Sciatic nerve (tissue), 2 donors: Measurements from ENCODE around the gene TARS3. TPM values are rescaled to one million over a fixed set of nuclear protein-coding genes. Genes with fewer than 3 reads are reported as not detected.

Source experiments
- ATAC-seq: fragments of 200-7000 bp; cut with Tn5 transposase; one replicate; pipeline ENCODE4 v1.9.1; 2020; ENCODE audit warnings: mild to moderate bottlenecking, moderate library complexity
- DNase-seq: peaks from one replicate; pipeline ENCODE4 v3.0.0-alpha.2; 2020; ENCODE audit warnings: low spot score
- intact Hi-C: fragments of 100-400 bp; cut with DNase I; formaldehyde crosslinking; loops from one replicate; pipeline ENCODE4 v1.14.2; 2022
- total RNA-seq: library from RNA; stranded (reverse); fragmentation: NEBNext Ultra II Directional; extraction: Animal tissue kit (Norgen Biotek cat#: 25700); gene quantifications from one replicate; pipeline ENCODE4 v1.2.1, GENCODE V29; 2021
- donor health status: DM: no; HTN: no; CAD: no.
- donor health status: DM: no; HTN: no; CAD: no.

Gene TARS3
- total RNA-seq, 1 donor from 2014 or later: 28.1 TPM

DNA sequence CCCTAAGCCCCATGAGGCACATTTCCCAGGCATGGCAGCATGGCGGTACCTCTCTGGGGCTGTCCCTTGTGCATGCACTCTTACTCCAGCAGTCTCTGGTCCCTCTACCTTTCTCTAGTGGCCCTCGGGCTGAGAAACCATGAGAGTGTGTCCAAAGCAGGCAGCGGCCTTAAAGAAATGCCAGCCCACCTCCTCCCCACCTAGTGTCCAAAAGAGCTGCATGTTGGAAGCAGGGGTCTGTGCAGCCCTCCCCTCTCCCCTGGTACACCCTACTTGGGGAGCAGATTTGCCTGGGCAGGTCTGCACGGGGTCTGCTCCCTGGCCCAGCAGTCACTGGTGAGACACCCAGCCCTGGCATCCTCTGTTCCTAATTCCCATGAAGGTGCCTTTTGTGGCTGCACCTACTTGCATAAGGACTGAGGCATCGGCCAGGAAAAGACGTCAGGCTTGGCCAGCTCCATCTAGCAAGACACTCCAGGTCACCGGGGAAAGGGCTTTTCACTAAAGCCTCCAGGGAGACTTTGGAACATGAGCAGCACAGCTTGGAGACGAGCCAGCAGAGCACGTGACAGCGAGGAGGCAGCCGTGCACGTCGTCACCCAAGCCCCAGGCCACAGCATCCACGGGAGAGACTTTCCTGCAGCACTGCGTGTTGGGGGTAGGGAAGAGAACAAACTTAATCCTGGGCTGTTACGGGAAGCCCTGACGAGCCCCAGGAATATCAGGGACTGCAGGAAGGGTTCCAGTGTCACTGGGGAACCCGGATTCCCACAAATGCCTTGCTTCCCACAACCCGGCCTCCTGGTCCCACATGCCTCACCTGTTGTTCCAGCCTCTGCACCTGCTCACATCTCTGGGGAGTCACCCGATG lies 110.9 kb downstream of the TARS3 start:
- peak; percentile 61 for ATAC-seq
- peak; percentile 72 for DNase-seq
- intact Hi-C loops: no loop called here

- no peak for DNase-seq
- intact Hi-C loops: no loop called here
These were observed 111.6 kb downstream of the TARS3 start for GRCh38 chr15:101612676-101613075.

GRCh38 chr15:101611580-101612299 lies 112.5 kb downstream of the TARS3 start:
- DNase-seq (no peak), ATAC-seq (no peak)
- intact Hi-C loops: no loop called here

More at GRCh38 chr15:101612676-101613075, 111.6 kb downstream of the TARS3 start:
- ATAC-seq: no peak

DNA sequence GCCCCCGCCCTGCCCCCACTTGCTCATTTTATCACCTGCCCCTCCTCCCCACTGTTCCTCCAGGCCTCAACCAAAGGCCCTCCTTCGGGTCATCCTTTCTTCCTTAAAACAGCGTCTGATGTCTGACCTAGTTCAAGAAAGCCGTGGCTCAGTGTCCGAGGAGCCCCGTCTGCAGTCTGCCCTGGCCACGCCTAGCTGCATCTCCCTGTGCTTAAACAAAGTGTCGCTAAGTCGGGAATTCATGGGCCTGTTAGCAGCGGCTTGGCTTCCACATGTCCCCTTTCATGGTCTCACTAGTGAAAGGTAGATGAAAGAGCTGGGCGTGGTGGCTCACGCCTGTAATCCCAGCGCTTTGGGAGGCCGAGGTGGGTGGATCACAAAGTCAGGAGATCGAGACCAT lies 113.3 kb downstream of the TARS3 start:
- DNase-seq: no peak
- ATAC-seq: no peak
- intact Hi-C loops: no loop called here

DNA sequence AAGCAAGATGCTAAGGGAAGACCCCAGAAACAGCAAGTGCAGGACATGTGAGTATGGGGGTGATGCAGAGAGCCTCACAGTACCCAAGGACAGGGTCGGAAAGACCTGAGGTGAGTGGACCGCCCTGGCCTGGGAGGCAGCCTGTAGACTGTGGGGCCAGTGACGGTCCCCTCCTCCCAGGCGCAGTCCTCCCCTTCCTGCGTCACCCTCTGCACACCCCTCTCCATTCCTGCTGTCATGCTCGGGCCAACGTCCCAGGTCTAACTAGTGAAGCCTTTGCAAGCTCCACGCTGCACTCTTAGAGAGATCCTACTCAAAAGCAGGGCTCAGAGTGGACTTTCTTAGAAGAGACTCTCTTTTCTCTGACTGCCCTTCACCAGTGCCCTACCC lies 113.7 kb downstream of the TARS3 start:
- ATAC-seq (no peak), DNase-seq (no peak)
- intact Hi-C loops: no loop called here

DNA sequence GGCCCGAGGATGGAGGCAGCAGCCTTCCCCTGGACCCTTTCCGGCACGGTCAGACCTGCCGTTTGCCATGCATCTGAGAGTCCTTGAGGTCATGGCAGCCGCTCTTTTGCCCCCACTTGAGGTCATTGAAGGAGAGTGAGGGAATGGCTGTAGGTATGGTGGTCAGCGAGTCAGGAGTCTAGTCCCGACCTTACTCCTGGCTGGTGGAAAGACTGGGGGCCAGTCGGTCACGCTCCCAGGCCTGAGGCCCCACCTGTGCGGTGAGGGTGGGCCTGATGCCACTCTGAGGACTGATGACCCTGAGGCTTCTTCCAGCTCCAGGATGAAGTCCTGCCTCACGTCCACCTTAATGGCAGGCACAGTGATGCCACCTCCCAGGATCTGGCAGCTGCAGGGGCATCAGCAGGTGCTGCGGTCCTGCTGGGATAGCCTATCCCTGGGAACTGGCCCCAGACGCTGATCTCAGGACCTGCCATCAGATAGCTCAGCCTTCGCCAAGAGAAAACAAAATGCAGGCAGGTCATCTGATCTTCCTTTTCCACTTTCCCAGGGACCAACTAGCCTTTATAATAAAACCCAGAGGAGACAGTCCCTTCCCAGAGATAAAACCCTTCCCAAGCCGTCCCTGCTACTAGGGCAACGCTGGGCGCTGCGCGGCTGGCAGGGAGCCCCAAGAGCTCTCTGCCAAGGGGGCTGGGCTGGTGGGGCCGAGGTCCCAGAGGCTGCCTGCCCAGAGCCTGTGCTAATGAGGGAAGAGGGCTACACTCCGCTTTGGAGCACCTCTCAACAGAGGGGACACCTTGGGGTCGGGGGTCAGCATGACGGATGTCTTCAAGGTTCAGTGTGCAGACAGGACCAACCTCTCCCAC lies 114.3 kb downstream of the TARS3 start:
- intact Hi-C loops: no loop called here
- DNase-seq: no peak
- ATAC-seq: no peak

- intact Hi-C loops: no loop called here
- DNase-seq: no peak
- ATAC-seq: no peak
These were observed 116.1 kb downstream of the TARS3 start for GRCh38 chr15:101608201-101608600.

DNA sequence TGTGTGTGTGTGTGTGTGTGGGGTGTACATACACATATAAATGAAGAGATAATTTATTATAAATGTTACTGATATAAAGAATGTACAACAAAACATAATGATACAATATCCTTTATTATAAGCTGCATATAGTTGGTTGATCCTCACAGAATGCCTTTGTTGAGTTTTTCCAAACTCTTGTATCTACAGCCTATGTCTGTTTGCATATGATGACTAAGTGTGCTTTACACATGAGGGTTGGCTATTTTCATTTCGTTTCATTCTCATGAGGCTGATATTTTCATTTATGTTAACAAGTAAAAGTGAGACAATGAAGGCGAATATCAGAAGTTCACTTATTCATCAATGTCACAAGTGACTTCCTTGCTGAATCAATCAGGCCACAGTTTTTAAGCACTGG lies 117.2 kb downstream of the TARS3 start:
- DNase-seq (no peak), ATAC-seq (no peak)
- intact Hi-C loops: no loop called here

- intact Hi-C loops: no loop called here
- ATAC-seq (no peak), DNase-seq (no peak)
These were observed 120.0 kb downstream of the TARS3 start for GRCh38 chr15:101604124-101604874.

Other genes with a start within 250 kb of the TARS3 start
- 13.9 TPM for gene PCSK6, start 234.8 kb downstream of the TARS3 start, total RNA-seq
- gene TM2D3, start 72.1 kb downstream of the TARS3 start, total RNA-seq: 57.2 TPM
- gene OR4F6, start 79.0 kb upstream of the TARS3 start, total RNA-seq: not detected
- gene OR4F15, start 87.7 kb upstream of the TARS3 start, total RNA-seq: not detected